ENCODE data around the gene BDP1.
"Not testable (repeated sequence)": the region's sequence is repeated elsewhere in the genome, so short reads cannot be mapped to it uniquely, and the experiment has no call there.

Gene BDP1

DNA sequence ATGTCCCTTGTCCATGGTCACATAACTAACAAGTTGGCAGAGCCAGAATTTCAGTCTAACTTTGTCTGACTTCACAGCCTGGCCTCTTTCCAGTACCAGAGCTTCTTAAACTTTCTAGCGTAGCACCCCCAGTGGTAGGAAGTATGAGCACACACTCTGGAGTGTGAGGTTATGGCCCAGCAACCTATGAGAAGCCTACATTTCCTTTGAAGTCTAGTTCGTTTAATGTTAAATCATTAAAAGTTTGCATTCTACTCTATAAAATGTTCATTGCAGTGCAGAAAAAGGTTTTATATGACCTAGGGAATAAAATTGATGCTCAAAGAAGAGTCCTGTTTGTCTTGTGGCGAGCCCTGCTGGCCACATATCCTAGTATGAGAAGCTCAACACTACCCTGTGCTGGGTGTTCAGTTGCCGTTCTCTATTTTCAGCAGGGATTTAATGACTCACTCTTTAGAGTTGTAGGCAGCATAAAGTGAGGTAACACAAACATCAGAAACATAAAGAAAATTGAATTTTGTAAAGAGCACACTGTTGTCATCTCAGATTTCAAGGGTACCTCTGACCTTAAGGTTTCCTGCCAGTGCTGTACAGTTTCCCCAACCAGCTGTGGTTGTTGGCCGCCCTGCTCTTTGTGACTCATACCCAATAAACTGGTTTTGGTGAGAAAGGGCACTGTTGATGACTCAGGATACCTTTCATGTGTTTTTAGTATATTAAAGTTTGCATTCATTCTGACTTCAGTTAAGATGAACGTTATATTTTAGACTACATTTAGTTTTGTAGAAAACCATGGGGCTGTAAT, 146.0 kb downstream of the BDP1 start:
- no peak overlapping the region for H3K4me3 ChIP-seq (ENCODE audit: low read depth in 1 of 2, low read length in 2 of 2)
- no peak overlapping the region for H3K27ac ChIP-seq (ENCODE audit: low read depth, low read length)
- H3K36me3 ChIP-seq (ENCODE audit: control insufficient read depth in 1 of 2, insufficient read depth in 2 of 2, low read length in 2 of 2), result peaks cover 11 to 63% of the 10 kb centered on the region in 2 donors
- H3K27me3 ChIP-seq (ENCODE audit: control insufficient read depth in 1 of 2, insufficient read depth in 2 of 2, low read length in 2 of 2), result no peaks in the 10 kb centered on the region
- no peak overlapping the region for H3K9ac ChIP-seq (ENCODE audit: low read depth in 1 of 2, low read length in 2 of 2)
- no peaks in the 10 kb centered on the region for H3K9me3 ChIP-seq (ENCODE audit: control insufficient read depth in 1 of 2, low read length in 2 of 2)
- peaks cover 0 to 4% of the 10 kb centered on the region in 2 donors for H3K4me1 ChIP-seq (ENCODE audit: control insufficient read depth in 1 of 2, insufficient read depth in 2 of 2, low read length in 2 of 2)

DNA sequence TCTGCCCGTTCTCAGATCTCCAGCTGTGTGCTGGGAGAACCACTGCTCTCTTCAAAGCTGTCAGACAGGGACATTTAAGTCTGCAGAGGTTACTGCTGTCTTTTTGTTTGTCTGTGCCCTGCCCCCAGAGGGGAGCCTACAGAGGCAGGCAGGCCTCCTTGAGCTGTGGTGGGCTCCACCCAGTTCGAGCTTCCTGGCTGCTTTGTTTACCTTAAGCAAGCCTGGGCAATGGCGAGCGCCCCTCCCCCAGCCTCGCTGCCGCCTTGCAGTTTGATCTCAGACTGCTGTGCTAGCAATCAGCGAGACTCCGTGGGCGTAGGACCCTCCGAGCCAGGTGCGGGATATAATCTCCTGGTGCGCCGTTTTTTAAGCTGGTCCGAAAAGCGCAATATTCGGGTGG, 154.5 kb downstream of the BDP1 start:
- H3K36me3 ChIP-seq (ENCODE audit: control insufficient read depth in 1 of 2, insufficient read depth in 2 of 2, low read length in 2 of 2); H3K27me3 ChIP-seq (ENCODE audit: control insufficient read depth in 1 of 2, insufficient read depth in 2 of 2, low read length in 2 of 2); H3K9me3 ChIP-seq (ENCODE audit: control insufficient read depth in 1 of 2, low read length in 2 of 2); H3K9ac ChIP-seq (ENCODE audit: low read depth in 1 of 2, low read length in 2 of 2); H3K4me1 ChIP-seq (ENCODE audit: control insufficient read depth in 1 of 2, insufficient read depth in 2 of 2, low read length in 2 of 2); H3K4me3 ChIP-seq (ENCODE audit: low read depth in 1 of 2, low read length in 2 of 2); H3K27ac ChIP-seq (ENCODE audit: low read depth, low read length): not testable (repeated sequence)

DNA sequence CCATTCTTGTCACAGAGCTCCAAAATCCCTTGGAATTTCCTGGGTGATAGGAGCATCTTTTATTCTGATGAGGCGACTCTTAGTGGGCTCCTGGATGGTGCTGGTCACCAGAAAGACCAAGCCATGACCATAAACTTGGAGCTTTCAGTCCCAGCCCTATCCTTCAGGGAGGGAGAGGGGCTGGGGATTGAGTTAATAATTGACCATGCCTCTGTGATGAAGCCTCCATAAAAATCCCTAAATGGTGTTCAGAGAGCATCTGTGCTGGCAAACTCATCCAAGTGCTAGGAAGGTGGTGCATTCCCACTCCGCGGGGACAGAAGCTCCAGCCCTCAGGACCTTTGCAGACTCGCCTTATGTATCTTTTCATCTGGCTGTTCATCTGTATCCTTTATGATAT, 160.4 kb downstream of the BDP1 start:
- Histone ChIP-seq H3K27ac (ENCODE audit: low read depth, low read length) (no peak overlapping the region), H3K27me3 (ENCODE audit: control insufficient read depth in 1 of 2, insufficient read depth in 2 of 2, low read length in 2 of 2) (no peaks in the 10 kb centered on the region), H3K9me3 (ENCODE audit: control insufficient read depth in 1 of 2, low read length in 2 of 2) (no peaks in the 10 kb centered on the region), H3K9ac (ENCODE audit: low read depth in 1 of 2, low read length in 2 of 2) (no peak overlapping the region), H3K4me3 (ENCODE audit: low read depth in 1 of 2, low read length in 2 of 2) (no peak overlapping the region), H3K36me3 (ENCODE audit: control insufficient read depth in 1 of 2, insufficient read depth in 2 of 2, low read length in 2 of 2) (peaks cover 8 to 25% of the 10 kb centered on the region in 2 donors), H3K4me1 (ENCODE audit: control insufficient read depth in 1 of 2, insufficient read depth in 2 of 2, low read length in 2 of 2) (no peaks in the 10 kb centered on the region)
